Caco-2 (cell line): ENCODE results near the gene C5. TPM values are rescaled to one million over a fixed set of nuclear protein-coding genes. Genes with fewer than 3 reads are reported as not detected.

Experiments
- BruUV-seq: library from RNA; stranded (reverse); fragments of 400-500 nt; replicated peaks from 2 replicates; lab custom pipeline; 2021; lab: Mats Ljungman, UMichigan
- CTCF ChIA-PET: fragments of 300-600 bp; sonication (Branson Sonifier 250); formaldehyde crosslinking; loops from one replicate; lab custom pipeline; 2022; ENCODE audit warnings: antibody characterized with exemption; lab: Charles Lee
- POLR2A ChIA-PET: fragments of 300-600 bp; sonication (Branson Sonifier 250); formaldehyde crosslinking; loops from one replicate; lab custom pipeline; 2022; ENCODE audit warnings: antibody characterized with exemption; lab: Charles Lee
- DNase-seq, 2 experiments: peaks; one replicate each; pipeline versions ENCODE4 v3.0.0 to v3.0.0-alpha.2; 2020 to 2022
- H3K27me3 ChIP-seq: replicated peaks from 2 replicates; pipeline ENCODE4 v1.6.0; 2011; ENCODE audit warnings: low read length; ENCODE audit not compliant: control insufficient read depth, insufficient read depth
- H3K36me3 ChIP-seq: 2 replicates; pipeline ENCODE4 v1.5.1; 2011; ENCODE audit warnings: low read length; ENCODE audit not compliant: control insufficient read depth, insufficient read depth
- H3K4me1 ChIP-seq: fragments of 250-450 bp; sonication (Bioruptor Pico); 2 replicates; pipeline ENCODE4 v1.5.1; 2020; ENCODE audit warnings: mild to moderate bottlenecking
- H3K4me3 ChIP-seq: 2 replicates; pipeline ENCODE4 v1.5.1; 2011; ENCODE audit warnings: low read depth, mild to moderate bottlenecking, control low read depth, low read length
- H3K9me3 ChIP-seq: fragments of 250-450 bp; sonication (Bioruptor Pico); 2 replicates; pipeline ENCODE4 v1.5.1; 2020; ENCODE audit warnings: mild to moderate bottlenecking, moderate library complexity
- H3K27ac Mint-ChIP-seq: one replicate; pipeline ENCODE4 v1.8.0; 2022; ENCODE audit warnings: mixed read lengths; ENCODE audit not compliant: unreplicated experiment
- H3K27me3 Mint-ChIP-seq: one replicate; pipeline ENCODE4 v1.8.0; 2022; ENCODE audit warnings: mixed read lengths; ENCODE audit not compliant: insufficient read depth, unreplicated experiment
- H3K36me3 Mint-ChIP-seq: one replicate; pipeline ENCODE4 v1.8.0; 2022; ENCODE audit warnings: mild to moderate bottlenecking, mixed read lengths; ENCODE audit not compliant: insufficient read depth, unreplicated experiment
- H3K4me1 Mint-ChIP-seq: one replicate; pipeline ENCODE4 v1.8.0; 2022; ENCODE audit warnings: low read depth, mixed read lengths; ENCODE audit not compliant: unreplicated experiment
- H3K4me3 Mint-ChIP-seq: one replicate; pipeline ENCODE4 v1.8.0; 2022; ENCODE audit warnings: mild to moderate bottlenecking, moderate library complexity, mixed read lengths; ENCODE audit not compliant: unreplicated experiment
- H3K9me3 Mint-ChIP-seq: one replicate; pipeline ENCODE4 v1.8.0; 2022; ENCODE audit warnings: mixed read lengths; ENCODE audit not compliant: unreplicated experiment
- CTCF ChIP-seq, 2 experiments: fragments of 200-600 bp in 1 of 2; IDR thresholded peaks; 1 replicate in 1 of 2; 2 replicates in 1 of 2; pipeline versions ENCODE4 v1.5.1 to v1.8.0; 2011 to 2022; ENCODE audit warnings: antibody characterized with exemption in 1 of 2, control low read depth in 1 of 2, inconsistent platforms in 1 of 2, low read depth in 1 of 2, low read length in 1 of 2, mild to moderate bottlenecking in 1 of 2, moderate library complexity in 1 of 2; ENCODE audit not compliant: insufficient read depth in 1 of 2, severe bottlenecking in 1 of 2, unreplicated experiment in 1 of 2
- intact Hi-C: fragments of 100-400 bp; cut with micrococcal nuclease; formaldehyde crosslinking; loops from one replicate; pipeline ENCODE4 v1.10.0; 2022; ENCODE audit not compliant: unreplicated experiment
- total RNA-seq: library from RNA; stranded (reverse); gene quantifications from 2 replicates; pipeline ENCODE4 v1.2.3, GENCODE V29; 2022

The C5 gene
- total RNA-seq, 1 experiment from 2014 or later = 14.9 TPM

GRCh38 chr9:121071756-121072421 is 21.8 kb upstream of the C5 start:
- Histone ChIP-seq H3K27me3 (no peaks in the 10 kb centered on the region), H3K9me3 (no peaks in the 10 kb centered on the region; the same call in 1 of the 2 replicates), H3K36me3 (no peaks in the 10 kb centered on the region), H3K4me1 (no peaks in the 10 kb centered on the region), H3K4me3 (no peak overlapping the region)
- CTCF ChIA-PET = no interaction called here
- H3K27me3 Mint-ChIP-seq = peaks cover 5% of the 10 kb centered on the region
- DNase-seq = no peak
- POLR2A ChIA-PET = no interaction called here
- TF ChIP-seq CTCF (IDR thresholded peaks at IDR 0.05; ENCODE audit: insufficient read depth in 1 of 2, low read depth in 1 of 2, low read length in 1 of 2, severe bottlenecking in 1 of 2, unreplicated experiment in 1 of 2) = no peak
- intact Hi-C loops = no loop called here
- H3K36me3 Mint-ChIP-seq = no peaks in the 10 kb centered on the region
- H3K4me3 Mint-ChIP-seq = no peak overlapping the region
- H3K9me3 Mint-ChIP-seq = peaks cover 21% of the 10 kb centered on the region
- H3K4me1 Mint-ChIP-seq = peaks cover 14% of the 10 kb centered on the region
- no TSS peak for BruUV-seq
- no peak overlapping the region for H3K27ac Mint-ChIP-seq

GRCh38 chr9:121071370-121071755 is 21.3 kb upstream of the C5 start:
- Mint-ChIP-seq H3K27ac (no peak overlapping the region), H3K36me3 (no peaks in the 10 kb centered on the region), H3K27me3 (peaks cover 5% of the 10 kb centered on the region), H3K4me3 (no peak overlapping the region), H3K4me1 (peaks cover 14% of the 10 kb centered on the region), H3K9me3 (peaks cover 21% of the 10 kb centered on the region)
- Histone ChIP-seq H3K4me3 (no peak overlapping the region), H3K27me3 (no peaks in the 10 kb centered on the region), H3K9me3 (no peaks in the 10 kb centered on the region; the same call in 1 of the 2 replicates), H3K36me3 (no peaks in the 10 kb centered on the region), H3K4me1 (no peaks in the 10 kb centered on the region)
- POLR2A ChIA-PET = interaction anchor here (0.7 kb wide), 1 partner anchor 10 kb away, joined by 4 read pairs; no protein-coding TSS in a partner anchor
- intact Hi-C loops = no loop called here
- CTCF ChIA-PET = no interaction called here
- no peak for TF ChIP-seq CTCF (IDR thresholded peaks at IDR 0.05; ENCODE audit: insufficient read depth in 1 of 2, low read depth in 1 of 2, low read length in 1 of 2, severe bottlenecking in 1 of 2, unreplicated experiment in 1 of 2)
- DNase-seq = no peak
- no TSS peak for BruUV-seq

- Histone ChIP-seq H3K4me1 (no peaks in the 10 kb centered on the region), H3K36me3 (no peaks in the 10 kb centered on the region), H3K4me3 (no peak overlapping the region), H3K9me3 (no peaks in the 10 kb centered on the region; the same call in 1 of the 2 replicates), H3K27me3 (no peaks in the 10 kb centered on the region)
- H3K9me3 Mint-ChIP-seq = peaks cover 21% of the 10 kb centered on the region
- H3K27ac Mint-ChIP-seq = no peak overlapping the region
- intact Hi-C loops = no loop called here
- ChIA-PET CTCF (no interaction called here), POLR2A (no interaction called here)
- H3K4me1 Mint-ChIP-seq = peaks cover 7% of the 10 kb centered on the region
- no peak overlapping the region for H3K4me3 Mint-ChIP-seq
- H3K36me3 Mint-ChIP-seq = no peaks in the 10 kb centered on the region
- no peaks in the 10 kb centered on the region for H3K27me3 Mint-ChIP-seq
- BruUV-seq = no TSS peak
- TF ChIP-seq CTCF (IDR thresholded peaks at IDR 0.05; ENCODE audit: insufficient read depth in 1 of 2, low read depth in 1 of 2, low read length in 1 of 2, severe bottlenecking in 1 of 2, unreplicated experiment in 1 of 2) = no peak
- DNase-seq = no peak
Measured at GRCh38 chr9:121069396-121069795, 19.3 kb upstream of the C5 start.
